ENCODE data around the gene RER1.

Gene RER1

DNA sequence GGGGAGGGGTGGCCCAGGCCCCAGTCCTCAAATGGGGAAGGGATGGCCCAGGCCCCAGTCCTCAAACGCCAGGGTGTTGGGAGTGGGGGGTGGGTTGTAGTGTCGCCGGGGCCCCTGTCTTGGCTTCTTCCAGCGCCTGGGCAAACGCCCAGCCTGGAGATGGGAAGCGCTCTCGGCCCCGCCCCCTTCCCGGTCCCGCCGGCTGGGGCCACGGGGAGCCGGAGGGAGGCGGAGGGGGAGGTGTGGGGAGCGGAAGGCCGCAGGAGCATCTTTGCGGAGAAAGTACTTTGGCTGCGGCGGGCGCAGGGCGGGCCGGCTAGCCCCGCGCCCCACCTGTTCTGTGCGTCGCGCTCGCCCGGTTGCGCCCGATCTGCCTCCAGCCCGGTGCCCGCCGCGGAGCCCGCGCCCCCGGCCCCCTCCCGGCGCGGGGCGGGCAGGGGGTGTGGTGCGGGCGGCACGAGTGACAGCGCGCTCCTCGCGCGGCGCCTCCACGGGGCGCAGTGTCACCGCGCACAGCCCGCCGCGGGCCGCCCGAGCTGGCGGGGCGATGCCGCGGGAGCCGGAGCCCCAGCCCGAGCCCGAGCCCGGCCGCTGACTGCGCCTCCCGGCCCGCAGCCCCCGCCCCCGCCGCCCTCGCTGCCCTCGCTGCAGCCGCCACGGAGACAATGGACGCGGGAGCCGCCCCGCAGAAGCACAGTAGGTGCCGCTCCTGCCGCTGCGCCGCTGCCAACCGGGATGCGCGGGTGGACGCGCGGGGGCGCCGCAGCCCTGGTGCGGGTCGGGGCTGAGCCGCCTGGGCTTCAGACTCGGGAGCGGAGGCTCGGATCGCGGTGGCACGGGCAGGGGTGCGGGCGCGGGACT lies 51.9 kb downstream of the RER1 start:
- peak in 1 of 3 donors; percentile 5 for DNase-seq (ENCODE audit: low read depth in 2 of 3, low spot score in 1 of 3)

DNA sequence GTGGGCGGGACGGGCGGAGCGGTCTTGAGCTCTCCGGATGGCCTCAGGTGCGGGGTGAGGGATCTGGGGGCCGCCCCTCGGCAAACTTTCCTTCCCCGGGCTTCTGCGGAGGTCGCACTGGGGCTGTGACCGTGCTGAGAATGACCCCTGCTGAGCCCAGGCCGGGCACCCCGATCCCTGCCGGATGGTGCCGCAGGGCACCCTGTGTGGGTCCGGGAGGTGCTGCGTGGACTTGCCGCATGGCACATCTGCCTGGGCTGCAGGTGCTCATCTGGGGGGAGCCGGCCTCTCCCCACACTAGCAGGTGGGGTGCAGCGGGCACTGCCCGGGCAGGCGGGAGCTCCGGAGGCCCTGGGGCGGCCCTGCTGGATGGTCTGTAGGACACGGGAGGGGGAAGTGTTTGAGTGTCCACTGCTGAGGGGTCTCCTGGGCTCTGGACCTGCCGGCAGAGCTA lies 52.5 kb downstream of the RER1 start:
- DNase-seq (ENCODE audit: low read depth in 2 of 3, low spot score in 1 of 3) = no peak

DNA sequence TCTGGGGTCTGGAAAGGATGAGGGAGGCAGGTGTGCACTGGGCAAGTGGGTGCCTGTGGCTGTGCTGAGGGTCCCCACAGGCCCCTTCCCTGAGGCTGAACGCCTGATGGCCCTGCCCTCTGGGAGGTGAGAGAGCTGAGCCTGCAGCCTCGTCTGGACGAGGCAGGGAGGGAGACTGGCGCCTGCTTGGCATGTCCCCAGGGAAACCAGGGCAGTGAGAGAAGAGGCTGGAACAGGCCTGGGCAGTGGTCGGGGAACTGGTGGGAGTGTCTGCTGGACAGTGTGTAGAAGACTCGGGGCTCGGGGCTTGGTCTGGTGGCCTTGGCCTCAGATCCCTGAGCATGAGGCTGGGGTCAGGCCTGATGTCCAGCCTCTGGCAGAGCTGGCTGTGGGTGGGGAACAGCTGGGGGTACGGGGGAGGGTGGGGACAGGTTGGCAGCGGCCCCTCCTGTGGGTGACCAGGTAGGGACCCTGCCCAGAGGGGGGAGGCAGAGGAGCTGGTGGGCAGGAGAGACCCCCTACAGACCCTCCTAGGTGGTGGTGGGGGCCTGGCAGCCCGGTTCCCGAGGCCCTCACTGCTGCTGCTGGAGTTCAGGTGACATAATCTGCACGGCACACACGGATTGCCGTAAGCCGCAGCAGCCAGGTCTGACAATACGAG lies 53.7 kb downstream of the RER1 start:
- DNase-seq (ENCODE audit: low read depth in 2 of 3, low spot score in 1 of 3) = no peak

DNA sequence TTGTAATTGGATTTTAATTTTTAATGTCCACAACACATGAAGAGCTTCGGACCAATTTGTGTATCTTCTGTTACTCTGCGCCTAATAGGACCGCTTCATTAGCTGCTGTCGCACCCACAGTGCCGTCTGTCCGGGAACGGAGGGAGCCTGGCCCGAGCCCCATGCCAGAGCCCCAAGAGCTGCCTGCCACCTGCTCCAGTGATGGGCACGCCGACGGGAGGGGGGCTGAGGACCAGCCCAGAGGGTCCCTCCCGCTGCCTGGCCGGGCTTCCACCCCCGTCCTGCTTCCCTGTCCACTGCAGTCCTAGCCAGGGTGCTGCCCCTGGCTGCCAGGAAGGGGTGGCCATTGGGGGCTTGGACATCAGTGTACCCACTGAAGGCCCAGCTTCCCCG lies 54.2 kb downstream of the RER1 start:
- DNase-seq (ENCODE audit: low read depth in 2 of 3, low spot score in 1 of 3) = no peak

DNA sequence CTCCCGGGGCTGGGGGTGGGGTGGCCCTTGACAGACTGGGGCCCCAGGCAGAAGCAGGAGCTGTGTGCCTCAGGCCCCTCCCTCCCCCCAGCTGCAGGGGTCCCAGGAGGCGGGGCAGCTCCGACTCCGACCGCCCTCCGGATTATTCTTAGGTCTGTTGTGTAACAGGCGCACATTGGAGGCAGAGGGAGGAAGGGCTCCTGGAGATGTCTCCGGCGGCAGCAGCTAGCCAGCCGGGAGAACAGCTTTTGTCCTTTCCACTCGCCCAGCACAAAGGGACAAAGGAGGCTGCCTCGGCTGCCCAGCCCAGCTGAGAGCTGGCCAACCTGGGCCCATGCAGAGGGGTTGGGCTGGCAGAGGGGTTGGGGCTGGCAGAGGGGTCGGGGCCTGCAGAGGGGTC lies 54.8 kb downstream of the RER1 start:
- no peak for DNase-seq (ENCODE audit: low read depth in 2 of 3, low spot score in 1 of 3)

DNA sequence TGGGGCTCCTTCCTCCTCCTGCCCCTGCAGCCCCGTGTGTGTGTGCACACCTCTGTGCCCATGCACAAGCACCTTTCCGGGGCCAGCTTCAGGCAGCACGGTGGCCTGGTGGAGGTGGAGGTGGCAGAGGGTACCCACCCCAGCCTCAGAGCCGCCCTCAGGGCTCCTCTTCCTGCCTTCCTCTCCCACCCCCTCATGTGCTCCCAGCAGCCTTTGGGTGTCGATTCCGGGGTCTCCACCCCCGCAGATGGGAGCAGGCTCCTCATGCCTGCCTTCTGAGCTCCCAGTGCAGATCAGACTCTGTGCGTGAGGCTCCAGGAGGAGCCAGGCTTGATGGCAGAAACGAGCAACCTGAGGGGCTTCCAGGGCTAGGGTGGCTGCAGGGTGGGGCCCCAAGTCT lies 55.2 kb downstream of the RER1 start:
- no peak for DNase-seq (ENCODE audit: low read depth in 2 of 3, low spot score in 1 of 3)

DNA sequence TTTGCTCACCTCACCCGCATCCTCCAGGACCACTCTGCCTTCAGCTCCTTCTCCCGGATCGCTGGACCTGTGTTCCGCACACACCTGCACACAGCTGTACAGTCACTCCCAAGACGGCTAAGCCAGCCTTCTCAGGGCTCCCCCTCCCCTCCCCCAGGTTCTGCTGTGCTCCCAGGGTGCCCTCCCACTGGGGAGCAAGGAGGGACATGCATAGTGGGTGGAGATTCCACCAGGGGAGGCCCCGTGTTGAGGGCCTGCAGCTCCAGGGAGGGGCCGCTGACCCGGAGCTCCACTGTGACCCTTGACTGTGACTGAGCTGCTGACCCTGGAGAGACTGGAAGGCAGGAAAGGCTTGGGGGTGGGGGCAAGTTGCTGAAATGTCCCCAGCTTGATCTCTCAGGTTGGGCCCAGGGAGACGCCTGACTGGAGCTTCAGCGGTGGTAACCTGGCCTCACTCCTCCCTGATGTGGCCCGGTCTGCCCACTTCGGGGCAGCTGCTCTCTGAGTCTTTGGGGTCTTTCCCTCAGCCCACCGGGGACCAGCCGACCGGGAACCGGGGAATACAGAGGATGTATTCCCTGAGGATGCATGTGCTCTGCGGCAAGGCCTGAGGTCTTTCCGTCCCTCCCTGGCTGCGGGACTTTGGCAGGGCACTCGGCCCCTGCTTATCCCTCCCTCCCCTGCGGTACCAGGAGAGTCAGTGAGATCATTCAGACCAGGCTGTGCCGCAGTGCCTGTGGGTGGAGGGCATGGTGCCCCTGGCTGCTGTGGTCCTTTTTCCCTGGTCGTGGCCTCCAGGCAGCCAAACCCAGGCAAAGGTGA lies 55.8 kb downstream of the RER1 start:
- no peak for DNase-seq (ENCODE audit: low read depth in 2 of 3, low spot score in 1 of 3)

DNA sequence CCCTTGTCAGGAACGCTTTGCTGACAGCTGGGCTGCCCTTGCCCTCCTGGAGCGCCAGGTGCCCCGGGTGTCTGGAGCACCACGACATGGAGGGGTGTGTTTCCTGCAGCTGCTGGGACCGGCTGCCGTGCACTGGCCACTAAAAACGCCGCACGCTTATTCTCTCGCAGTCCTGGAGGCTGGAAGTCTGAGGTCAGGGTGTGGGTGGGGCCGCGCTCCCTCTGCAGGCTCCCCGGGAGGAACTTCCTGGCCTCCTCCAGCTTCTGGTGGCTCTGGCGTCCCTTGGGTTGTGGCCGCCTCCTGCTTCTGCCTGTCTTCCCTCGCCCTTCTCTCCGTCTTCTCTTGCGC lies 56.4 kb downstream of the RER1 start:
- DNase-seq (ENCODE audit: low read depth in 2 of 3, low spot score in 1 of 3) = no peak

DNA sequence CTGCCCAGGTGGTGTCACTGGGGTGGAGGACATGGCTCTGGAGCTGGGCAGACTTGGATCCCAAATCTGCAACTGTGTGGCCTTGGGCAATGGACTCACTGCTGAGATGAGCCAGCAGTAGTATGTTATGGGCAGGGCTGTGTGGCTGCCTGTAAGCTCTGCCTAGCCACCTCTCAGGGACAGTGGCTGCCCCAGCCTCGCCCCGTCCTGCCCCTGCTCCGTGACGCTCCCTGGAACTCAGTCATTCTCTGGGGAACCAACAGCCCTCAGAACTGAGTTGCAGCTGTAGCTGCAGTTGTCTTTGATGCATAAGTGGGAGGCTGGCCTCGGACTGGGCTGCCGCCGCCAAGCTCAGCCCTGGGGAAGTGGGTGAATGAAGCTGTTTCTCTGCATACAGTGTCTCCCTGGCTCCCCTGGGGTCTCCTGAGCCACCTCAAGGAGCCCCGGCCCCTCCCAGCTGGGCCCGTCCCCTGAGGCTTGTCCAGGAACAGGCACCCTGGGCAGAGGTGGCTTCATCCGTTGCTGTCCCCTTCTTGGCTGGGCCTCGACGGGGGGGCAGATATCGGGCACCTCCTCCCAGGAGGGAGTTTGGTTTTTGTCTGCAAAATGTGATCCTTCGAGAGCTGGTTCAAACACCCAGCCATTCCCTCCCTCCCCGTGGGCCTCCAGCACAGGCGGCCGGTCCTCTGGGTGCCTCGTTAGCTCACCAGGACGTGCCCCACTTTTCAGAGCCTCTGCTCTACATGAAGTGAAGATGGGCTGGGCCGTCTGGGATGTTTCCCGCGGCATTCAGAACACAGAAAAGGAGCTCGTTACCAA lies 58.2 kb downstream of the RER1 start:
- DNase-seq (ENCODE audit: low read depth in 2 of 3, low spot score in 1 of 3) = no peak

DNA sequence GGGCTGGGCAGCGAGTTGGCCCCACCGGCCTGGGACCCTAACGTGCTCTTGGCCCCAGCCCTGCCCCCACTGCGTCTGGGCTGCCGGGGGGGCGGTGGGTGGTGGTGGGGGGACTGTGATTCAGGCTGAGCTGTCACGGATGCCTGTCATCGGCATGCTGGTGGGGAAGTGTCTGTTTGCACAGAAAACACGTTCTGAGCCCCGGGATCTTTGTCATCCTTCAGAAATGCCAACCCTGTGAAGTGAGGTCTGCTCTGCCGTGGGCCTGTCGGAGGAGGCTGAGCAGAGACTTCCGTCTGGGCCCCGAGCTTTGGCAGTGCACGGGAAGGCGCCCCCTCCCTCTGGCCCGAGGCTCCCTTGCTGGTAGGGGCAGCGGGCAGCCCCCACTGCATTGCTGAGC lies 60.1 kb downstream of the RER1 start:
- DNase-seq (ENCODE audit: low read depth in 2 of 3, low spot score in 1 of 3) = no peak

DNA sequence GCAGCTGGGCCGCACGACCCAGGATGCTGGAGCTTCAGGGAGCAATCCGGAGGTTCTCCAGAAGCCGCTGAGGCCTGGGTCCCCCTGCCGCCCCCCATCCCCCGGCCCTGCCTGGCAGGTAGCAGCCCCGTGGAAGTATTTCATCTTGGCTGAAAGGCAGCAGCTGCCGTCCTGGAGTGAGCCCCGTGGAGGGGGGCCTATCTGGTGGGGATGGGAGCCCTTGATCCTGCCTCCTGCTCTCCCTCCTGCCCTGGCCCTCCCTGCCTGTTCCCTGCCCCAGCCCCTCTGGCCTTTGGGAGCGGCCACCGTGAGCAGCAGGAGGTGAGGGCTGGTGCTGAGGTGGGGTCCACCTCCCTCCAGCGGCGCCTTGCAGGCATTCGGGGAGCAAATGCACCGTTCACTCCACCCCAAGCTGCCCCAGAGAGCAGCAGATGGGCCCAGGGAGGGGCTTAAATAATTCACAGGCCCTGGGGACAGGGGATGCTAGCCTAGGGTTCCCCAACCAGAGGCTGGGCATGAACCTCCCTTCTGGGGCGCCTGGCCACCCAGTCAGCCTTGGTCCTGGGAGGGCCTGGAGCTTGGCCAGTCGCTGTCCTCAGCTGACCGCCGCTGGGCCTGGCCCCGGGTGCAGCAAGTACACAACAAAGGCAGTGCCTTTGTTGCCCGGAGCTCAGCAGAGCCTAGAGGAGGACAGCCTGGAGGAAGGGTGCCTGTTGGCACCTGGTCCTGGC lies 60.7 kb downstream of the RER1 start:
- DNase-seq (ENCODE audit: low read depth in 2 of 3, low spot score in 1 of 3) = no peak

DNA sequence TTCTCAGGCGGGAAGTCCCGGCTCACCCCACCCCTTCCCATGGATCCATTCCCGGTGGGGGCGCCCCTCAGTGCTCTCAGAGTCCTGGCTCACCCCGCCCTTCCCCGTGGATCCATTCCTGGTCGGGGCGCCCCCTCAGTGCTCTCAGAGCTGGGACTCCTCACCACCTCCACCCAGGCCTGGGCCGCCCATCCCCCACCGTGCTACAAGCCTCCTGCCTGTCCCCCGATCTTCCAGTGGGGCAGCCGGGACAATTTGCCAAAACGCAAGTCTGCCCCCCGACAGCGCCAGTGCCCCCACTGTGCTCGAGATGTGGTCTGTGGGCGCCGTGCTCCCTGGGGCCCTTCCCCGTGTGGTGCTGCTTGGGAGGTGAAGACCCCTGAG lies 61.3 kb downstream of the RER1 start:
- no peak for DNase-seq (ENCODE audit: low read depth in 2 of 3, low spot score in 1 of 3)

DNA sequence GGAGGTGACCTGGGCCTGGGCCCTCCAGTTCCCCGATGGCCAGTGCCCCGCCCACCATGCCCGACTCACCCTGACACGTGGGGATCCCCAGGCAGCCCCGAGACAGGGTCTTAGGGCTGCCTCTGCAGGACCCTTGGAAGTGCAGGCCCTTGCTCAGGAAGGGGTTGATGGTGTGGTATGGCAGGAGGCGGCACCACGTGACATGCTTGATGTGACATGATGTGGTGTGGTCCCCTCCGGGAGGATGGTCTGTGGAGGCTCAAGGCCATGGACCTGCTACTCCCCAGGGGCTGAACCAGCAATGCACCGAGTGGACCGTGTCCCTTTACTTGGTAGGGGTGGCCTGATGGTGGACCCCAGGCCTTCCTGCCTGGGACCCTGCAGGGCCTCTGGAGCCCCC lies 62.6 kb downstream of the RER1 start:
- no peak for DNase-seq (ENCODE audit: low read depth in 2 of 3, low spot score in 1 of 3)
